GM10266 (cell line): ENCODE data around the gene ZNF217.

Experiments used
- DNase-seq: peaks from one replicate; pipeline ENCODE4 v3.0.0; 2012; ENCODE audit errors: extremely low spot score
- CTCF ChIP-seq: IDR thresholded peaks from 2 replicates; pipeline ENCODE4 v1.5.1; 2012; ENCODE audit warnings: mild to moderate bottlenecking, low read depth; ENCODE audit not compliant: control insufficient read depth, insufficient read depth; ENCODE audit errors: missing control alignments

The ZNF217 gene

GRCh38 chr20:53574819-53575218, 18.8 kb downstream of the ZNF217 start:
- no peak for TF ChIP-seq CTCF
- DNase-seq = no peak

- no peak for DNase-seq
- no peak for TF ChIP-seq CTCF
Measured at GRCh38 chr20:53574259-53574789, 19.3 kb downstream of the ZNF217 start.

- TF ChIP-seq CTCF = no peak
Measured at GRCh38 chr20:53571555-53572286, 21.9 kb downstream of the ZNF217 start.

GRCh38 chr20:53570446-53571276, 23.0 kb downstream of the ZNF217 start:
- DNase-seq = no peak
- no peak for TF ChIP-seq CTCF

More at GRCh38 chr20:53571555-53572286, 21.9 kb downstream of the ZNF217 start:
- no peak for DNase-seq

- no peak for DNase-seq
- no peak for TF ChIP-seq CTCF
Measured at GRCh38 chr20:53569606-53570307, 23.9 kb downstream of the ZNF217 start.

GRCh38 chr20:53569005-53569404, 24.6 kb downstream of the ZNF217 start:
- TF ChIP-seq CTCF = no peak
- DNase-seq = no peak
